ENCODE data around the gene STAP1.
"Not testable (repeated sequence)": the region's sequence is repeated elsewhere in the genome, so short reads cannot be mapped to it uniquely, and the experiment has no call there.

Gene STAP1

GRCh38 chr4:67531379-67531962, 27.1 kb upstream of the STAP1 start:
- no peak for DNase-seq
- no peaks in the 10 kb centered on the region for H3K4me1 Mint-ChIP-seq
- peaks cover 94% of the 10 kb centered on the region for H3K36me3 Mint-ChIP-seq (ENCODE audit: low read depth)
- no peak for TF ChIP-seq CTCF (IDR thresholded peaks at IDR 0.05)
- H3K27me3 Mint-ChIP-seq (ENCODE audit: low read depth, poor library complexity), result no peaks in the 10 kb centered on the region
- H3K9me3 Mint-ChIP-seq, result peaks cover 21% of the 10 kb centered on the region
- H3K27ac Mint-ChIP-seq, result no peak overlapping the region
- H3K4me3 Mint-ChIP-seq, result no peak overlapping the region

- Mint-ChIP-seq H3K36me3 (ENCODE audit: low read depth) (peaks cover 87% of the 10 kb centered on the region), H3K9me3 (peaks cover 17% of the 10 kb centered on the region)
- not testable (repeated sequence) for H3K4me1 Mint-ChIP-seq; H3K27ac Mint-ChIP-seq; H3K27me3 Mint-ChIP-seq (ENCODE audit: low read depth, poor library complexity); H3K4me3 Mint-ChIP-seq; DNase-seq
These were observed 26.1 kb upstream of the STAP1 start for GRCh38 chr4:67532397-67532796.

- no peak for DNase-seq
- Mint-ChIP-seq H3K4me1 (no peaks in the 10 kb centered on the region), H3K36me3 (ENCODE audit: low read depth) (peaks cover 86% of the 10 kb centered on the region), H3K27ac (no peak overlapping the region), H3K9me3 (peaks cover 17% of the 10 kb centered on the region), H3K27me3 (ENCODE audit: low read depth, poor library complexity) (no peaks in the 10 kb centered on the region), H3K4me3 (no peak overlapping the region)
- TF ChIP-seq CTCF (IDR thresholded peaks at IDR 0.05), result no peak
These were observed 25.4 kb upstream of the STAP1 start for GRCh38 chr4:67533112-67533511.

- no peak overlapping the region for H3K4me3 Mint-ChIP-seq
- no peak overlapping the region for H3K27ac Mint-ChIP-seq
- peaks cover 88% of the 10 kb centered on the region for H3K36me3 Mint-ChIP-seq (ENCODE audit: low read depth)
- H3K27me3 Mint-ChIP-seq (ENCODE audit: low read depth, poor library complexity), result peaks cover 2% of the 10 kb centered on the region
- peaks cover 17% of the 10 kb centered on the region for H3K9me3 Mint-ChIP-seq
- no peaks in the 10 kb centered on the region for H3K4me1 Mint-ChIP-seq
- DNase-seq, result no peak
- no peak for TF ChIP-seq CTCF (IDR thresholded peaks at IDR 0.05)
These were observed 23.2 kb upstream of the STAP1 start for GRCh38 chr4:67535280-67535840.

GRCh38 chr4:67539830-67540229, 18.7 kb upstream of the STAP1 start:
- no peak overlapping the region for H3K27ac Mint-ChIP-seq
- H3K4me1 Mint-ChIP-seq, result peaks cover 23% of the 10 kb centered on the region
- no peaks in the 10 kb centered on the region for H3K9me3 Mint-ChIP-seq
- no peak overlapping the region for H3K4me3 Mint-ChIP-seq
- TF ChIP-seq CTCF (IDR thresholded peaks at IDR 0.05), result no peak
- H3K36me3 Mint-ChIP-seq (ENCODE audit: low read depth), result peaks cover 64% of the 10 kb centered on the region
- no peak for DNase-seq
- peaks cover 2% of the 10 kb centered on the region for H3K27me3 Mint-ChIP-seq (ENCODE audit: low read depth, poor library complexity)

GRCh38 chr4:67542076-67542475, 16.5 kb upstream of the STAP1 start:
- peaks cover 30% of the 10 kb centered on the region for H3K4me1 Mint-ChIP-seq

More at GRCh38 chr4:67542076-67542475, 16.5 kb upstream of the STAP1 start:
- no peak for DNase-seq
- H3K27me3 Mint-ChIP-seq (ENCODE audit: low read depth, poor library complexity), result peaks cover 2% of the 10 kb centered on the region
- H3K36me3 Mint-ChIP-seq (ENCODE audit: low read depth), result peaks cover 49% of the 10 kb centered on the region
- TF ChIP-seq CTCF (IDR thresholded peaks at IDR 0.05), result no peak
- H3K27ac Mint-ChIP-seq, result no peak overlapping the region
- no peaks in the 10 kb centered on the region for H3K9me3 Mint-ChIP-seq
- no peak overlapping the region for H3K4me3 Mint-ChIP-seq
